Body of pancreas (tissue), 4 donors: Measurements from ENCODE around the gene HOGA1.

ENCODE experiments used
- CTCF ChIP-seq, 7 experiments: fragments of 450-650 bp in 4 of 7; fragments of 200-600 bp in 3 of 7; sonication (generic) in 3 of 7; IDR thresholded peaks; one replicate each; pipeline ENCODE4 v1.5.1; 2016 to 2019; ENCODE audit warnings: antibody characterized with exemption in 7 of 7
- POLR2A ChIP-seq, 3 donors: fragments of 450-650 bp; IDR thresholded peaks; one replicate each; pipeline ENCODE4 v1.6.1; 2016; ENCODE audit warnings: antibody characterized with exemption in 3 of 3, mild to moderate bottlenecking in 2 of 3

GRCh38 chr10:97573672-97574071 is 10.5 kb upstream of the HOGA1 start:
- TF ChIP-seq CTCF (IDR thresholded peaks at IDR 0.05) (no peak), POLR2A (IDR thresholded peaks at IDR 0.05) (no peak)
